Epithelial cell of esophagus (primary cell): Measurements from ENCODE around the gene LRMDA.

Experiments used
- DNase-seq: peaks from one replicate; pipeline ENCODE4 v3.0.0; 2010; ENCODE audit warnings: low read depth
- H3K4me3 ChIP-seq: 2 replicates; pipeline ENCODE4 v1.5.1; 2011; ENCODE audit warnings: mild to moderate bottlenecking, low read length, control low read depth
- CTCF ChIP-seq: IDR thresholded peaks from 2 replicates; pipeline ENCODE4 v1.5.1; 2011; ENCODE audit warnings: low read depth, mild to moderate bottlenecking, low read length, control low read depth, inconsistent platforms; ENCODE audit not compliant: insufficient read depth; ENCODE audit errors: missing control alignments

The LRMDA gene

DNA sequence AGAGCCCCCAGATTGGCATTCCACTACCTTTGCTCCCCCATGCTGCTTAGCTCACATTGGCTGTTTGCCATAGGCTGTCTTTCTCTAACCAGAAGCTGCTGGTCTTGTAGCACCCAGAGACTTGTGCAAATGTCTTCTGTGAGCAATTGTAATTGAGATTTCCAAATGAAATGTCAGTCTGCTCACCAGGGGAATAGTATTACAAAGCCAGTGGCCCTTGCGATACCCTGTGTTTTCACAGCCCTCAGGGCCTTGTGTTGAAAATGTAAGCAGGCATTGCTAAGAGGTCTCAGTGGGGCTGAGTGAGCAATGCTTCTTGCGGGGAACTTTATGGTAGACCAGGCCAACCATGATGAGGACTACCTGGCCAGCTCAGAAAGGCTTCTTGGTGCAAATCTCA, 746.5 kb downstream of the LRMDA start:
- H3K4me3 ChIP-seq = no peak overlapping the region
- peak; percentile 42 for DNase-seq
- no peak for TF ChIP-seq CTCF

DNA sequence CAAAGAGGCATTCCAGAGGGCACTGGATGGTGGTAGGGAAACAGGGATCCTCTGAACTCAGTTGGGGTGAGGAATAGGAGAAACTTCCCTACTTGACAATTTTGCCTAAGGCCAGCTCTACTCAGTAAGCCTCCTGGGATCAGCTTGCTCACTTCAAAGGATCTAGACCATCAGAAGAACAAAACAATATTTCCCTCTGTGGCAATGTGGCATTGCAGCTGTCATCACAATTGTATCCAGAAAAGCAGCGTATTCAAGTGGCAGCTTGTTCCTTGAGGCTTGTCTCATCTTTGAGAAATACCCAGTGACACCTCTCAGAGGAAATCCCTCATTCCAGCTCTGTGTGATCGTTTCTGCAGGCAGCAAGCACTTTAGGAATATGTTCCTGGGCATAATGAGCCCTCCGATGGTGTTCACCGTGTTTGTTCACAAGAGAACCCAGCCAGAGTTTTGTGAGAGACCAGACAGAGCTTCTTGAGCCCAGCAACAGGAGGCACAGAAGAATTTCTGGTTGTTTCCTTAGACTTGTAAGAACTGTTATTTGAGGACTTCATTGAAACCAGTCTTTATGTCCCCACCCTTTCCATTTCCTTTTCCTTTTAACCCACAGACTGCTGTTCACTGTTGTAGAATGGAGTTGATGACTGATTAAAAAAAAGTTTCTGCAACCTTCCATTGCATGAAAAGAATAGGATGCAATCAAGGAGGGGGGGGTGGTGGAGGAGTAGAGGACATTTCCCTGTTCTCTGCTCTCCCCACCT, 747.3 kb downstream of the LRMDA start:
- DNase-seq = peak; percentile 78
- no peak for TF ChIP-seq CTCF
- no peak overlapping the region for H3K4me3 ChIP-seq

DNA sequence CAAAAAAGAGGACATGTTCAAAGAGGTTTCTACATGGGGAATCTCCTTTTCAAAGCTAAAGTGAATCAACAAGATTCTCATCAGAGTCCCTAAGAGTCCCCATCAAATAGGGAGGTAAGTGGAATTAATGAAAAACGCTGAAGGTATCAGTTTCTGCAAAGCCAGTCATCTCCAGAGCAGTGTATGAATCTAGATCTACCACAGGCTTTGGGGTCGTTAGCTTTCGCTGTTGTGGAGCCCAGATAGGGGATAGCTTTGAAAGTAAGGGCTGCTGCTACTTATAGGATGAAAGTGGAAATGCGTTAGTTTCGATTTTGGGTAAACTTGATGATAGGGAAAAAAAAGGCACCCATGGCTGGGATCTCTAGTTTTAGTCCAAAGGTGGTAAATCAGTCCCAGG, 748.4 kb downstream of the LRMDA start:
- DNase-seq = no peak
- TF ChIP-seq CTCF = no peak
- H3K4me3 ChIP-seq = no peak overlapping the region

DNA sequence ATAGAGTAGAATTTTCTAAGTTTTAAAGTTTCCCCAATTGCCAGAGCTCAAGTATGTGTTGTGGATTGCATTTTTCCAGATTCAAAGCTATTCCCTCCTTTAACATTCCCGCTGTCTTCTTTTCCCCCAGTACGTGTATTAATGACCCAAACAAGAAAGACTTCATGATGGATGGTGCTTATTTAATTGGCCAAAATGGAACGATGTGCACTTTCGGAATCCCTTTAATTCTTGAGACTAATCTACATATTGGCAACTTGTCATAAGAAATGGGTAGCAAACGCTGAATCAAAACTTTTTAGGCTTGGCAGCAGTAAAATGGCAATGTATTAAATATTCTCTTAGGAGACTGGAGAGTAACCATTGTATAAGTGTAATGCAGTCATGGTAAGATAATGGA, 753.2 kb downstream of the LRMDA start:
- H3K4me3 ChIP-seq = no peak overlapping the region
- no peak for TF ChIP-seq CTCF
- DNase-seq = no peak

DNA sequence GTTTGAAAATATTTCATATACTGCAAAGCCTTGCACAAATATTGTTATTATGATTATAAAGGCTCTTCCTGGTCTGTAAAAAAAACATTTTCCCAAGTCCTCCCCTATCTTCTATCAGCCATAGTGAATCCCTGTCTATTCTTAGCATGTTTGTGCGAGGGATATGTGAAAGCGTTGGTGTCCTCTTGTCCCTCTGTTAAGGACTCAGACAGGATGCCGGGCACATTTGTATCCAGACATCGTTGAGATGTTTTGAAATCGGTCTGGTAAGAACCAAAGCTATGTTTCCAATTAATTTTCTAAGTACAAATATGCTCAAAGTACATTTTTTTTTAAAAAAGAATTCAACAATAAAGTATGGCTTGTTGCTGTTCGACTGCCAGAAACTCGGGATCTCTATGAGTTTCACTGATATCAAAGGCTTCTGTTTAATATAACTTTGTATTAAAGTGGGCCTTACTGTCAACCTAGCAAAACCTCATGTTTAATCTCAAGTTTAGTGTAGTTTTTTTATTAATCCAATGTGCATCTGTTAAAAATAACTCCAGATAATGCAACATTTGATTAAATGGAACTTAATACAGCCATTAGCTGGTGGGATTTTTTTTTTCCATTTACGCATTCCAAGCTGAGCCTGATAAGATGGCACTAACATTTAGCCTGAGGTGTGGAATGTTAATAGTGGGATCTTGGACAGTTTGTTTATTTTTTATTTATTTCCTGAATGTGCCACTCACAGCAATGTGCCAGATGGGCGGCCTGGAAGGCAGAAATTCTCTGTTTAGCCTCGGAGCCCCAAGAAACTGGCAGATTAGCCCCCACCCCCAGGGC, 754.3 kb downstream of the LRMDA start:
- no peak for TF ChIP-seq CTCF
- DNase-seq = no peak
- no peak overlapping the region for H3K4me3 ChIP-seq

GRCh38 chr10:76188216-76188615, 756.8 kb downstream of the LRMDA start:
- no peak for DNase-seq
- no peak overlapping the region for H3K4me3 ChIP-seq
- no peak for TF ChIP-seq CTCF
